GM21526 (cell line): ENCODE measurements around the gene PRKD2.
"Not testable (repeated sequence)": the region's sequence is repeated elsewhere in the genome, so short reads cannot be mapped to it uniquely, and the experiment has no call there.

ENCODE experiments used
- ATAC-seq: cut with Tn5 transposase; IDR thresholded peaks from one replicate; pipeline ENCODE4 v1.9.1; 2021; ENCODE audit warnings: moderate library complexity; ENCODE audit not compliant: unreplicated experiment, low FRiP score

Gene PRKD2

GRCh38 chr19:46637224-46637623 is 79.7 kb downstream of the PRKD2 start:
- ATAC-seq = no peak

DNA sequence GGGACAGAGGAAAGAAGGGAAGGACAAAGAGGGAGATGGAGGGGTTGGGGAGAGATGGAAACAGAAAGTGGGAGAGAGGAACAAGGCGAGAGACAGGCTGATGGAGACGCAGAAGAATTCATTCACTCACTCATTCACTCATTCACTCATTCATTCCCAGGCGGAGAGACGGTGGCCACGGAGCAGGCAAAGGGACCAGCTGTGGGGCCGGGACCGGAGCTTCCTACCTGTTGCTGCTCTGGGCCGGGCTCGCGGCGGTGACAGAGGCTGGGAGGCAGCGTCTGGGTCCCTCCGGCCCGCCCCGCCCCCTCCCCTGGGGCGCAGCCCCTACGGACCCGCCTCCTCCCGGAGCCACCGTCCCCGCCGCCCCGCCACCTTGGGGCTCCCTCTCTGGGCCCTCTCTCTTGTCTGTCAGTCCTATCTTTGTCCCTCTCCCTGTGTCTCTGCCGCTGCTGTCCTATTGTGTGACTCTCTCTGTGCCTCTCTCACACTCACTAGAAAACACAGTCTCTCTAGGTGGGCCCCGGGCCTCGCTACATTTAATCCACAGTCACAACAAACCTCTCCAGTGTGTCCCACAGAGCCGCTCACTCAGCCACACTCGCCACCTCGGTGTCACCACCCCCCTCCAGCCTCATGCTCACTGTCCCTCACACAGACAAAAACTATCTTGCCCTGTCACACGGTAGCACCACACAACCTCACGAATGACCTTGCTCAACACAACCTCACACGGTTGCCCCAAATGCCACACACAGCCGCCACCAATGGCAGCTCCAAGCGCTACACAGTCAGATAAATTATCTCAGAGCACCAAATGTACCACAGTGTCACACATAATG is 80.8 kb downstream of the PRKD2 start, which contains the start of gene GNG8:
GNG8 (minus strand) TSS at position 283 of the 842 bp plus-strand sequence. CDS start 1,520 bp downstream, outside the sequence.
- ATAC-seq = no peak

DNA sequence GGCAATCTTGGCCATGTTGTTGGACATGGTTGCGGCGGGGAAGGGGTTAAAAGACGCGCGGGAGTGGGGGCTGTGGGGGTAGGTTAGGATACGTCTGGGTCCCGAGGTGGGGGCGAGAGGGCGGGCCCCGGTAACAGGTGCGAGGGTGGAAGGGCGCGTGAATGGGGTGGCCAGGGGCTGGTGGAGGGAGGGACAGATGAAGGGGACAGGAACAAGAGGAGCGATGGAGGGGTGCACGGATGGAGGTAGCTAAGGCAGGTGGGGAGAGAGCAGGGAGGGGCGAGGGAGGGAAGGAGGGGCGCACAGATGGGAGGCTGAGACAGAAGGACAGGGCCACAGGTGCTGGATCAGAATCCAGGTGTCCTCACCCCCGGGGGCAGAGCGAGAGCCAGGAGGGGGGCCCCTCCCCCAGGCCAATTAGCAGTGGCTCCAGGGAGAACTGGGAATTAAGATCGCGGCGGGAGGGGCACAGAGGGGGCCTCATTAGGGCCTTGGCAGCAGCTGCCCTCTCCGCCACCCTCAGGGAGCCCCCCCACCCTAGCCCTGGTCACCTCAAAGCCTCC is 82.2 kb downstream of the PRKD2 start:
- no peak for ATAC-seq

- ATAC-seq = no peak
These were observed 82.8 kb downstream of the PRKD2 start for GRCh38 chr19:46634045-46634655.

- no peak for ATAC-seq
These were observed 83.8 kb downstream of the PRKD2 start for GRCh38 chr19:46633130-46633529.

- ATAC-seq = no peak
These were observed 85.4 kb downstream of the PRKD2 start for GRCh38 chr19:46631481-46631880.

DNA sequence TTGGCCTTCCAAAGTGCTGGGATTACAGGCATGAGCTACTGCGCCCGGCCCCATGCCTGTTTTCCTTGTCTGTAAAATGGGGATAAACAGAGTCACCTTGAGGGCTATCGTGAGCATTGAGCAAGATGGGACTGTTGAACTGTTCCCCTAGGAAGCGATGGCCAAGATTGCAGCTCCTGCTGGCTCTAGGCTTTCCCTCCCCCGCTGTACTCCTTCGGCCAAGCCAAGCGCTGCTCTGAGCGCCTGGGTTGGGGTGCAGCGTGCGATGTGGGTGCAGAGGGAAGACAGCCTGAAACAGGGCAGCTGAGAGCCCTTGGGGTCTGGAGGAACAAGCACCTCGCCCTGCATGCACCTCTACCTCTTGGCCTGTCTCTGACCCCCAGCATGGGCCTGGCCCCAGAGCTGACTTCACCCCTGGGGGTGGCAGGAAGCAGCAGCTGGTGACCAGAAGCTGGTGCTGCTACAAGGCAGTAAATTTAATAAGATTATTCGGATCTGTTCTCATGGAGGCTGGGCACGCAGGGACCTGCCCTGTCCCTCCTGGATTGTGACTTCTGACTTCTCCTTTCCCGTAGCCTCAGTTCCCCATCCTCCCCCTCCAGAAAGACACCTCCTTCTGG is 86.2 kb downstream of the PRKD2 start:
- ATAC-seq = no peak

GRCh38 chr19:46629546-46630025 is 87.3 kb downstream of the PRKD2 start:
- ATAC-seq = no peak

- not testable (repeated sequence) for ATAC-seq
These were observed 87.9 kb downstream of the PRKD2 start for GRCh38 chr19:46628970-46629369.

- ATAC-seq = no peak
These were observed 90.5 kb downstream of the PRKD2 start for GRCh38 chr19:46626446-46626845.

- no peak for ATAC-seq
These were observed 91.2 kb downstream of the PRKD2 start for GRCh38 chr19:46625731-46626130.

DNA sequence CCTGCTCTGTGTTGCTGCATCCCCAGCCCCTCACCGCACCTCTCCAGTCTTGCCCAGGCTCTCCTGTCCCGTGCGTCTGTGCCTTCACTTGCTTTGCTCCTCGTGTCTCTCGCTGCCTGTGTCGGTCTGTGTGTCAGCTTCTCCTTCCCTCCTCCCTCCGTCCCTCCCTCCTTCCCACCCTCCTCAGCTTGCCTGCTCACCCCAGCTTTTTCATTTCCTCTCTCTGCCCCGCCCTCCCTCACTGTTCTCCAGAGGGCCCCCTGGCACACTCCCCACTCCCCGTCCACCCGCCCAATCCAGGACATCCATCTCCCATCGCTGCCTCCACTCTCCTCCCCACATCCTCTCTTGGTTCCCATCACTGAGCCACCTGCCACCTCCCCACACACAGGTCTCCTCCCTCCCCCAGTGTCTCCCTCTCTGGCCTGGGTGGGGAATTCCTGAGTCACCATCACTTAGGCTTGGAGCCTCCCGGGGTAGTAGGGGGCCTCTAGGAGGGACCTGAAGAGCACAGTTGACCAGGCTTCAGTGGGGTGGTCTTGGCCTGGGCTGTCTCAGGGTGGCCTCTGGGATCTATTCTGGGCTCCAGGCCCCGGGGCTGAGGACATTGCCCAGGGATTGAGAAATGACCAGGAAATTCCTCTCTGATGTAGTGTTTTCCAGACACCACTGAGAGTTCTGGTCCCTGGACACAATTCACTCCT is 91.8 kb downstream of the PRKD2 start, which contains the start of gene PTGIR:
PTGIR (minus strand) TSS at position 132 of the 704 bp plus-strand sequence. CDS start 864 bp downstream, outside the sequence.
- no peak for ATAC-seq
